Measurements from ENCODE around the gene RALGPS2. TPM values are rescaled to one million over a fixed set of nuclear protein-coding genes. Genes with fewer than 3 reads are reported as not detected.

The RALGPS2 gene
- total and polyA plus RNA-seq, 2 experiments from 2014 or later, result 8.1 to 31.2 TPM

GRCh38 chr1:178961868-178962267, 236.8 kb downstream of the RALGPS2 start:
- Mint-ChIP-seq H3K36me3 (ENCODE audit: low read depth) (no peaks in the 10 kb centered on the region; the same call in 1 of the 3 replicates), H3K4me1 (no peaks in the 10 kb centered on the region), H3K27ac (no peak overlapping the region), H3K9me3 (peaks cover 16% of the 10 kb centered on the region; the same call in 2 of the 3 replicates), H3K4me3 (no peak overlapping the region), H3K27me3 (ENCODE audit: insufficient read depth, low read depth, poor library complexity) (peaks cover 8% of the 10 kb centered on the region)
- H4K20me1 ChIP-seq (replicated peaks; ENCODE audit: insufficient read depth), result no peaks in the 10 kb centered on the region
- H3K36me3 ChIP-seq (ENCODE audit: insufficient read depth), result no peaks in the 10 kb centered on the region
- TF ChIP-seq ZNF331 (CRISPR knock-in tag; IDR thresholded peaks at IDR 0.05; ENCODE audit: low read depth), result no peak
- no peaks in the 10 kb centered on the region for H3K27me3 ChIP-seq (ENCODE audit: insufficient read depth)
- no peak overlapping the region for H3K4me2 ChIP-seq
- H3K4me1 ChIP-seq (ENCODE audit: insufficient read depth), result no peaks in the 10 kb centered on the region
- no peak overlapping the region for H3K27ac ChIP-seq (ENCODE audit: low read depth)
- H3F3A ChIP-seq (replicated peaks; ENCODE audit: low read depth), result no peaks in the 10 kb centered on the region
- H3K9me2 ChIP-seq (ENCODE audit: insufficient read depth), result 0 out of 2 replicates have a peak, but pooled peaks cover 3% of the 10 kb centered on the region
- ATAC-seq (no peak), DNase-seq (ENCODE audit: low spot score) (no peak)
- H3K4me3 ChIP-seq, result no peak overlapping the region
- no peaks in the 10 kb centered on the region for H3K79me2 ChIP-seq (replicated peaks; ENCODE audit: insufficient read depth)
- no peak overlapping the region for H2AFZ ChIP-seq

- H4K20me1 ChIP-seq (replicated peaks; ENCODE audit: insufficient read depth), result no peaks in the 10 kb centered on the region
- Mint-ChIP-seq H3K27me3 (ENCODE audit: insufficient read depth, low read depth, poor library complexity) (peaks cover 8% of the 10 kb centered on the region), H3K9me3 (peaks cover 16% of the 10 kb centered on the region; the same call in 2 of the 3 replicates), H3K4me3 (no peak overlapping the region), H3K4me1 (no peaks in the 10 kb centered on the region), H3K27ac (no peak overlapping the region), H3K36me3 (ENCODE audit: low read depth) (no peaks in the 10 kb centered on the region; the same call in 1 of the 3 replicates)
- 0 out of 2 replicates have a peak, but pooled peaks cover 3% of the 10 kb centered on the region for H3K9me2 ChIP-seq (ENCODE audit: insufficient read depth)
- DNase-seq (ENCODE audit: low spot score), result no peak
- H3K36me3 ChIP-seq (ENCODE audit: insufficient read depth), result no peaks in the 10 kb centered on the region
- no peaks in the 10 kb centered on the region for H3K27me3 ChIP-seq (ENCODE audit: insufficient read depth)
- no peak overlapping the region for H3K27ac ChIP-seq (ENCODE audit: low read depth)
- no peak for ATAC-seq
- H3K79me2 ChIP-seq (replicated peaks; ENCODE audit: insufficient read depth), result no peaks in the 10 kb centered on the region
- no peaks in the 10 kb centered on the region for H3K4me1 ChIP-seq (ENCODE audit: insufficient read depth)
- no peaks in the 10 kb centered on the region for H3F3A ChIP-seq (replicated peaks; ENCODE audit: low read depth)
- TF ChIP-seq CREB1 (CRISPR knock-in tag; IDR thresholded peaks at IDR 0.05; ENCODE audit: low read depth), result no peak
- TF ChIP-seq ZNF331 (CRISPR knock-in tag; IDR thresholded peaks at IDR 0.05; ENCODE audit: low read depth), result no peak
- TF ChIP-seq REST (IDR thresholded peaks at IDR 0.05; ENCODE audit: unreplicated experiment), result no peak
- no peak for TF ChIP-seq EZH2phosphoT487 (IDR thresholded peaks at IDR 0.05; ENCODE audit: unreplicated experiment)
- no peak for TF ChIP-seq NANOG (IDR thresholded peaks at IDR 0.05; ENCODE audit: borderline replicate concordance)
- H3K4me3 ChIP-seq, result no peak overlapping the region
- no peak overlapping the region for H2AFZ ChIP-seq
- H3K4me2 ChIP-seq, result no peak overlapping the region
These were observed 238.0 kb downstream of the RALGPS2 start for GRCh38 chr1:178962853-178963711.

All from GM23338 (cell line).